ENCODE results near the gene KIRREL3. TPM values are rescaled to one million over a fixed set of nuclear protein-coding genes. Genes with fewer than 3 reads are reported as not detected.

The KIRREL3 gene
- total RNA-seq, 1 donor from 2014 or later, result 0.13 TPM

GRCh38 chr11:126480410-126481302 lies 519.9 kb downstream of the KIRREL3 start:
- DNase-seq (ENCODE audit: low spot score), result peak; percentile 83
- ATAC-seq, result peak; percentile 99

- no peak for ATAC-seq
- DNase-seq (ENCODE audit: low spot score), result no peak
Measured at GRCh38 chr11:126480015-126480409, 520.6 kb downstream of the KIRREL3 start.

GRCh38 chr11:126479178-126479930 lies 521.2 kb downstream of the KIRREL3 start:
- ATAC-seq (no peak), DNase-seq (ENCODE audit: low spot score) (no peak)

- no peak for DNase-seq (ENCODE audit: low spot score)
- ATAC-seq, result no peak
Measured at GRCh38 chr11:126478466-126478865, 522.1 kb downstream of the KIRREL3 start.

- ATAC-seq, result no peak
- no peak for DNase-seq (ENCODE audit: low spot score)
Measured at GRCh38 chr11:126477535-126478305, 522.9 kb downstream of the KIRREL3 start.

GRCh38 chr11:126476977-126477376 lies 523.6 kb downstream of the KIRREL3 start:
- ATAC-seq (no peak), DNase-seq (ENCODE audit: low spot score) (no peak)

- ATAC-seq (no peak), DNase-seq (ENCODE audit: low spot score) (no peak)
Measured at GRCh38 chr11:126476266-126476924, 524.2 kb downstream of the KIRREL3 start.

- DNase-seq (ENCODE audit: low spot score), result no peak
- peak; percentile 45 for ATAC-seq
Measured at GRCh38 chr11:126475014-126475991, 525.3 kb downstream of the KIRREL3 start.

GRCh38 chr11:126474220-126474619 lies 526.4 kb downstream of the KIRREL3 start:
- DNase-seq (ENCODE audit: low spot score) (no peak), ATAC-seq (peak; percentile 11)

GRCh38 chr11:126473269-126473668 lies 527.3 kb downstream of the KIRREL3 start:
- ATAC-seq (no peak), DNase-seq (ENCODE audit: low spot score) (no peak)

- DNase-seq (ENCODE audit: low spot score) (no peak), ATAC-seq (peak; percentile 30)
Measured at GRCh38 chr11:126469311-126469710, 531.3 kb downstream of the KIRREL3 start.

GRCh38 chr11:126468102-126468521 lies 532.5 kb downstream of the KIRREL3 start:
- ATAC-seq, result peak; percentile 60
- no peak for DNase-seq (ENCODE audit: low spot score)

GRCh38 chr11:126467471-126467870 lies 533.1 kb downstream of the KIRREL3 start:
- ATAC-seq (no peak), DNase-seq (ENCODE audit: low spot score) (no peak)

GRCh38 chr11:126467046-126467370 lies 533.6 kb downstream of the KIRREL3 start:
- no peak for ATAC-seq
- DNase-seq (ENCODE audit: low spot score), result no peak

GRCh38 chr11:126466236-126467045 lies 534.1 kb downstream of the KIRREL3 start:
- ATAC-seq, result no peak
- no peak for DNase-seq (ENCODE audit: low spot score)

GRCh38 chr11:126465573-126466188 lies 534.9 kb downstream of the KIRREL3 start:
- DNase-seq (ENCODE audit: low spot score) (no peak), ATAC-seq (peak; percentile 7)

GRCh38 chr11:126464796-126465195 lies 535.8 kb downstream of the KIRREL3 start:
- DNase-seq (ENCODE audit: low spot score) (no peak), ATAC-seq (no peak)

- DNase-seq (ENCODE audit: low spot score) (no peak), ATAC-seq (no peak)
Measured at GRCh38 chr11:126462422-126462821, 538.1 kb downstream of the KIRREL3 start.
